Natural killer cell (primary cell): ENCODE data around the gene CDK14. TPM values are rescaled to one million over a fixed set of nuclear protein-coding genes. Genes with fewer than 3 reads are reported as not detected.

Experiments
- ATAC-seq, 3 donors: fragments of 150-1000 bp in 2 of 3; fragments of 200-7000 bp in 1 of 3; cut with Tn5 transposase; 1 replicate in 1 of 3; 2 replicates in 2 of 3; pipeline ENCODE4 v1.10.0; 2021; ENCODE audit warnings: mild to moderate bottlenecking in 2 of 3, moderate library complexity in 2 of 3
- DNase-seq, 2 donors: peaks; one replicate each; pipeline versions ENCODE4 v3.0.0 to v3.0.0-alpha.2; 2013 to 2021; ENCODE audit warnings: mixed read lengths in 1 of 2
- H3K27ac ChIP-seq: one replicate; pipeline ENCODE4 v1.5.1; 2013; ENCODE audit warnings: mild to moderate bottlenecking, low read length
- H3K27me3 ChIP-seq: one replicate; pipeline ENCODE4 v1.6.1; 2013; ENCODE audit warnings: low read length; ENCODE audit not compliant: control insufficient read depth, insufficient read depth
- H3K36me3 ChIP-seq: one replicate; pipeline ENCODE4 v1.6.1; 2013; ENCODE audit warnings: low read length; ENCODE audit not compliant: control insufficient read depth, insufficient read depth
- H3K4me1 ChIP-seq: one replicate; pipeline ENCODE4 v1.6.1; 2013; ENCODE audit warnings: low read length; ENCODE audit not compliant: control insufficient read depth, insufficient read depth
- H3K4me3 ChIP-seq: one replicate; pipeline ENCODE4 v1.5.1; 2013; ENCODE audit warnings: low read length
- H3K9me3 ChIP-seq: one replicate; pipeline ENCODE4 v1.6.1; 2013; ENCODE audit warnings: low read length; ENCODE audit not compliant: control insufficient read depth, insufficient read depth
- H3K27ac Mint-ChIP-seq, 2 donors: one replicate each; pipeline ENCODE4 v1.8.0; 2022; ENCODE audit warnings: mild to moderate bottlenecking in 2 of 2, mixed read lengths in 2 of 2, moderate library complexity in 1 of 2
- H3K27me3 Mint-ChIP-seq, 2 donors: one replicate each; pipeline ENCODE4 v1.8.0; 2022; ENCODE audit warnings: low read depth in 2 of 2, mixed read lengths in 2 of 2
- H3K36me3 Mint-ChIP-seq: one replicate; pipeline ENCODE4 v1.8.0; 2022; ENCODE audit warnings: mixed read lengths
- H3K4me1 Mint-ChIP-seq, 2 donors: one replicate each; pipeline ENCODE4 v1.8.0; 2022; ENCODE audit warnings: mixed read lengths in 2 of 2
- H3K4me3 Mint-ChIP-seq: one replicate; pipeline ENCODE4 v1.8.0; 2022; ENCODE audit warnings: mild to moderate bottlenecking, moderate library complexity, mixed read lengths
- H3K9me3 Mint-ChIP-seq, 2 donors: one replicate each; pipeline ENCODE4 v1.8.0; 2022; ENCODE audit warnings: mixed read lengths in 2 of 2
- CTCF ChIP-seq: fragments of 200-600 bp; IDR thresholded peaks from one replicate; pipeline ENCODE4 v1.8.0; 2022; ENCODE audit warnings: antibody characterized with exemption
- WGBS: methylation state at CpG from one replicate; pipeline ENCODE4 v1.1.7; 2013; ENCODE audit warnings: missing lambda C conversion rate; ENCODE audit not compliant: insufficient coverage; 5-methylcytosine and 5-hydroxymethylcytosine counted together
- intact Hi-C: fragments of 100-400 bp; cut with micrococcal nuclease; formaldehyde crosslinking; loops from one replicate; pipeline ENCODE4 v1.14.2; 2022
- total RNA-seq, 4 donors: library from RNA; stranded (reverse); fragments of 120-200 nt in 1 of 4; gene quantifications; one replicate each; pipeline versions ENCODE4 v1.2.3 to v1.2.4, GENCODE V29; 2013 to 2022

The CDK14 gene
- total RNA-seq, 3 donors from 2014 or later (not counting 1 experiment from before 2014, with no cell fraction given): 1.2 to 12.5 (median 1.9) TPM

GRCh38 chr7:90661290-90662151, 65.4 kb downstream of the CDK14 start:
- 84% methylated on average over 6 of the region's 6 CpGs for WGBS
- no peaks in the 10 kb centered on the region for H3K27me3 ChIP-seq
- no peaks in the 10 kb centered on the region for H3K36me3 ChIP-seq
- ATAC-seq (no peak), DNase-seq (no peak)
- peaks cover 5% of the 10 kb centered on the region for H3K9me3 ChIP-seq
- no peak overlapping the region for H3K4me3 ChIP-seq
- Mint-ChIP-seq H3K36me3 (no peaks in the 10 kb centered on the region), H3K27me3 (no peaks in the 10 kb centered on the region), H3K4me3 (no peak overlapping the region), H3K27ac (no peak overlapping the region), H3K9me3 (peaks cover 2 to 13% of the 10 kb centered on the region in 2 donors), H3K4me1 (no peaks in the 10 kb centered on the region)
- intact Hi-C loops: no loop called here
- H3K4me1 ChIP-seq: no peaks in the 10 kb centered on the region
- H3K27ac ChIP-seq: no peak overlapping the region
- no peak for TF ChIP-seq CTCF

GRCh38 chr7:90663176-90663575, 67.1 kb downstream of the CDK14 start:
- intact Hi-C loops: no loop called here
- DNase-seq (no peak), ATAC-seq (no peak)
- Mint-ChIP-seq H3K4me1 (no peaks in the 10 kb centered on the region), H3K9me3 (peaks cover 5 to 13% of the 10 kb centered on the region in 2 donors), H3K4me3 (no peak overlapping the region), H3K27ac (no peak overlapping the region), H3K36me3 (no peaks in the 10 kb centered on the region), H3K27me3 (no peaks in the 10 kb centered on the region)
- no peak for TF ChIP-seq CTCF
- Histone ChIP-seq H3K4me3 (no peak overlapping the region), H3K27me3 (no peaks in the 10 kb centered on the region), H3K27ac (no peak overlapping the region), H3K9me3 (peaks cover 1% of the 10 kb centered on the region), H3K4me1 (no peaks in the 10 kb centered on the region), H3K36me3 (no peaks in the 10 kb centered on the region)
- 95% methylated on average over 2 of the region's 3 CpGs for WGBS

- WGBS: 86% methylated on average over 4 of the region's 4 CpGs
Observed at GRCh38 chr7:90666186-90666585, 70.1 kb downstream of the CDK14 start.

More at GRCh38 chr7:90666186-90666585, 70.1 kb downstream of the CDK14 start:
- Histone ChIP-seq H3K4me1 (no peaks in the 10 kb centered on the region), H3K4me3 (no peak overlapping the region), H3K27ac (no peak overlapping the region), H3K9me3 (no peaks in the 10 kb centered on the region), H3K27me3 (no peaks in the 10 kb centered on the region), H3K36me3 (no peaks in the 10 kb centered on the region)
- no peak for TF ChIP-seq CTCF
- H3K27ac Mint-ChIP-seq: no peak overlapping the region
- H3K27me3 Mint-ChIP-seq: no peaks in the 10 kb centered on the region
- H3K4me3 Mint-ChIP-seq: no peak overlapping the region
- intact Hi-C loops: no loop called here
- H3K36me3 Mint-ChIP-seq: no peaks in the 10 kb centered on the region
- ATAC-seq: no peak
- DNase-seq: no peak
- peaks cover 3 to 5% of the 10 kb centered on the region in 2 donors for H3K9me3 Mint-ChIP-seq
- H3K4me1 Mint-ChIP-seq: no peaks in the 10 kb centered on the region
